ENCODE measurements around the gene PRKCQ. TPM values are rescaled to one million over a fixed set of nuclear protein-coding genes. Genes with fewer than 3 reads are reported as not detected.

The PRKCQ gene
- total RNA-seq, 2 donors from 2014 or later: 0.33 to 6.0 TPM

DNA sequence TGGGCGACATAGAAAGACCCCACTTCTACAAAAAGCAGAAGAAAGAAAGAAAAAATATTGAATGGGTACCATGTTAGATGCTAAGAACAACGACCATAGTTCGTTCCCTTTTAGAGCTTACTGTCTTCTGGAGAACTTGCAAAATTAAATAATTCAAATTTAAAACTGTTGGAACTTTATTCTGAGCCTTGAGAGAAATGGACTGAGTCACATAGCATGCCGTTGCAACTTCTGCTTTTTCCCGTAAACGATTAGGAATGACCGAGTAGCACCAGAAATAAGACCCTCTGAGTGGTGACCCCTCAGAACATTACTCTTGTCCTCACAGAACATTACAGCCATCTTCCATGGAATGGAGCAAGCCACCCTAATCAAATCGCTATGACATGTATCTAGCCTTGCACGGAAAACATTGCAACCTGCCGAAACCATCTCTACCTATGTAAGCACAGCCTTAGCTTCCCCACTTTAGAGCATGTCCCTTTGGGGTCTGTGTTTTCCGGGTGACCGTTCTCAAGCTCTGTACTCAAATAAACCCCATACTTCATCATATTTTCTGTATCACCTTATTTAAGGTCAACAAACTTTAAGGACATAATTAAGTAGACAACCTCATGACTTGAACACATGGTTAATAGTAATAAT lies 179.1 kb downstream of the PRKCQ start:
- H3K36me3 ChIP-seq (replicated peaks in 1 of 2; ENCODE audit: insufficient read depth in 1 of 2, low read depth in 2 of 2): no peaks in the 10 kb centered on the region
- peak overlapping the region in 3 of 4 donors; percentile 49 to 74 (median 60) for H3K27ac ChIP-seq
- intact Hi-C loops (cut with DNase I): loop anchor here (5.0 kb wide), 2 partner anchors 199 to 294 kb away; partner anchors contain the start of gene PFKFB3
- DNase-seq: no peak
- 65 to 79% methylated on average over 12 of the region's 12 CpGs for WGBS, 2 donors
- H3K27me3 ChIP-seq: no peaks in the 10 kb centered on the region
- H3K4me3 ChIP-seq: no peak overlapping the region
- no peak for TF ChIP-seq CTCF (IDR thresholded peaks at IDR 0.05)
- no peak for TF ChIP-seq POLR2A (IDR thresholded peaks at IDR 0.05)
- no peak for ATAC-seq
- H3K4me1 ChIP-seq: peaks cover 7% of the 10 kb centered on the region
- no peaks in the 10 kb centered on the region for H3K9me3 ChIP-seq

GRCh38 chr10:6400331-6400730 lies 179.7 kb downstream of the PRKCQ start:
- peak in 1 of 4 donors; percentile 60 for DNase-seq
- peak overlapping the region in 1 of 4 donors; percentile 38 for H3K27ac ChIP-seq
- ATAC-seq: no peak

DNA sequence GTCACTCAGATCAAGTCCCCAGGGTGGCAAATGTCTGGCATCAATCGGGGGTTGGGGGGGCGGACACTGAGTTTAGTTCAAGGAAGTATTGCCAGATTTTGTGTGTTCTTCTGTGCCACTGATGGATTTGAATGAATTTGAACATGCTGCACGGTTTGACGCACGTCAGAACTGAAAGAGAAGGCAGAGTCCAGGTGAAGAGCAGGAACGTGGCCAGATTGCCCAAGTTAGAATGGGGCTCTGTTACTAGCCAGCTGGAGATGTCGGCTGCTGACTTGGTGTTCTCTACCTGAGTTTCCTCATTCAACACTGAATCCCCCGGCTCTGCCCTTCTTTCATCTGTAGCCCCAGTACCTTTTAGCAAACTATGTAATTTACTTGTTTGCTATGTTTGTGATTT lies 180.2 kb downstream of the PRKCQ start:
- 64 to 69% methylated on average over 8 of the region's 8 CpGs for WGBS, 2 donors
- intact Hi-C loops (cut with DNase I): loop anchor here (5.0 kb wide), 2 partner anchors 198 to 293 kb away; partner anchors contain the start of gene PFKFB3
- no peak for TF ChIP-seq POLR2A (IDR thresholded peaks at IDR 0.05)
- no peak for TF ChIP-seq CTCF (IDR thresholded peaks at IDR 0.05)
- Histone ChIP-seq H3K9me3 (no peaks in the 10 kb centered on the region), H3K4me3 (no peak overlapping the region), H3K27me3 (no peaks in the 10 kb centered on the region), H3K27ac (peak overlapping the region in 1 of 4 donors; percentile 38), H3K4me1 (peaks cover 7% of the 10 kb centered on the region), H3K36me3 (replicated peaks in 1 of 2; ENCODE audit: insufficient read depth in 1 of 2, low read depth in 2 of 2) (no peaks in the 10 kb centered on the region)
- DNase-seq: no peak
- ATAC-seq: no peak

More at GRCh38 chr10:6400331-6400730, 179.7 kb downstream of the PRKCQ start:
- Histone ChIP-seq H3K27me3 (no peaks in the 10 kb centered on the region), H3K4me1 (peaks cover 7% of the 10 kb centered on the region), H3K4me3 (no peak overlapping the region), H3K9me3 (no peaks in the 10 kb centered on the region), H3K36me3 (replicated peaks in 1 of 2; ENCODE audit: insufficient read depth in 1 of 2, low read depth in 2 of 2) (no peaks in the 10 kb centered on the region)
- 78 to 91% methylated on average over 7 of the region's 7 CpGs for WGBS, 2 donors
- intact Hi-C loops (cut with DNase I): loop anchor here (5.0 kb wide), 2 partner anchors 198 to 293 kb away; partner anchors contain the start of gene PFKFB3
- no peak for TF ChIP-seq POLR2A (IDR thresholded peaks at IDR 0.05)
- TF ChIP-seq CTCF (IDR thresholded peaks at IDR 0.05): no peak

DNA sequence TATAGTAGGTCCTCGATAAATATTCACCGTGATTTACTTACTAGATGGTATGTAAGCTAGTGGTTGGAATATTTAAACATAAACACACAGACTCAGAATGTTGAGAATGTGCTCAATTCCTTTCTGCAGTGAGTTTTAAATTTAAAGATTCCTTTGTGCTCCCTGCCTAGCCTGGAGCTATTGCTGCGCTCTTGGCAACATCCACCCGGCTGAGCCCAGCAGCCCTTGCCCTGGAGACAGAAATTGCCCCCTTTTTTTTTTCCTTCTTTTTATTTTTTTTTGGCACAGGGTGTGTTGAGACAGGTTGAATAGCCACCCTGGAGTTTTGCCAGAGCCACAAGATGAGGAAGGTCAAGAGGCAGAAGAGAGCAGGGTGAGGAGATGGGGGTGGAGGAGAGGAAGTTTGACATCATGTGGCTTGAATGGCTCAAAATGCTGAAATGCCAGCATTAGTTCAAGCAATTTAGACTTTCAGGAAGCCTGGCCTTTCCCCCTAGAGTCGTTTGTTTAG lies 180.8 kb downstream of the PRKCQ start:
- H3K36me3 ChIP-seq (replicated peaks in 1 of 2; ENCODE audit: insufficient read depth in 1 of 2, low read depth in 2 of 2): no peaks in the 10 kb centered on the region
- H3K27ac ChIP-seq: peak overlapping the region in 1 of 4 donors; percentile 38
- H3K27me3 ChIP-seq: no peaks in the 10 kb centered on the region
- peaks cover 7% of the 10 kb centered on the region for H3K4me1 ChIP-seq
- 57 to 71% methylated on average over 5 of the region's 5 CpGs for WGBS, 2 donors
- TF ChIP-seq POLR2A (IDR thresholded peaks at IDR 0.05): no peak
- TF ChIP-seq CTCF (IDR thresholded peaks at IDR 0.05): no peak
- no peaks in the 10 kb centered on the region for H3K9me3 ChIP-seq
- H3K4me3 ChIP-seq: no peak overlapping the region
- DNase-seq (peak in 2 of 4 donors; percentile 20 to 76), ATAC-seq (no peak)
- intact Hi-C loops (cut with DNase I): no loop called here

Measured in body of pancreas (tissue), 4 donors.